ENCODE results near the gene CAVIN3.

CAVIN3 gene

DNA sequence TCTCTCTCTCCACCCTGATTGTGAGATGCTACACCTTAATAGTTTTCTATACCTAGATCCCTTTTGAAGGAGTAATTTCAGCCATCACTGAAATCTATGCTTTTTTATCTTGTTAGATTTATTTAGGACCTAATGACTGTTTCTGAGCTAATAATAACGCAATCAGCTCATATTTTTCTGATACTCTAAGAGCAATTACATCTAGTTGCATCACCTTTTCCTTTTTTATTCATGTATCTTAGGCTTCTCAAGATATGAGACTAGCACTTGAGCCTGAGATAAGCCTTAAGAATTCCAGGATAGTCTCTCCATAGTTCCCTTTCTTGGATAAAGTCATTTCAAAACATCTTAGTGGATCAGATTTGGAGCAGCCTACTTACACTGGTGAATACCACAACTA lies 25.1 kb upstream of the CAVIN3 start:
- no peak for TF ChIP-seq GATA3 (IDR thresholded peaks at IDR 0.05; ENCODE audit: low read depth, low read length)
- TF ChIP-seq GATA2 (IDR thresholded peaks at IDR 0.05; ENCODE audit: low read depth, low read length), result no peak

DNA sequence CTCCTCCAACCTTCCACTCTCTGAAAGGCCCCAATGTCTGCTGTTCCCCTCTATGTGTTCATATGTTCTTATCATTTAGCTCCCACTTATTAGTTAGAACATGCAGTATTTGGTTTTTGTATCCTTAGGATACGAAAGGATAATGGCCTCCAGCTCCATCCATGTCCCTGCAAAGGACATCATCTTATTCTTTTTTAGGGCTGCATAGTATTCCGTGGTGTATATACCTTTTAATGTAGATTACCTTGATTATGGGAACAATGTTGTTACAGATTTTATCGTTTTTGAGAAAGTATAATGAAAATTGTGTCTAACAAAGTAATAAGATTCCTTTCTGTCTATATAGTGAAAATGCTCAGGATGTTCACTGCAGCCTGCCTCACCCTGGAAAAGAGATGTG lies 16.0 kb upstream of the CAVIN3 start:
- TF ChIP-seq GATA3 (IDR thresholded peaks at IDR 0.05; ENCODE audit: low read depth, low read length), result no peak
- TF ChIP-seq GATA2 (IDR thresholded peaks at IDR 0.05; ENCODE audit: low read depth, low read length), result no peak

DNA sequence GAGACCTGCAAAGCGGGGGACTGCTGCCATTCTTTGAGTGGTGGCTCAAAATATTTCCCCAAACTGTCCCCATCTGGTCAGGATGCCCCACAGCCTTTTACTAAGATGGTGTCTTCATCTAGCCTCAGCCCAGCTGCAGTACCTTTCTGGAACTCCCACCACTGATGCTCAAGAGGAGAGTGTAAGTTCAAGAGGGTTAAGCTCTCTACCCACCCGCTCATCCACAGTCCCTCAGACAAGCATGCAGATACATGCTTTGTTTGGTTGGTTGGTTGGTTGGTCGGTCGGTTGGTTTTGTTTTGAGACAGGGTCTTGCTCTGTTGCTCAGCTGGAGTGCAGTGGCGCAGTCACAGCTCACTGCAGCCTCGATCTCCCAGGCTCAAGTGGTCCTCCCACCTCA lies 14.5 kb upstream of the CAVIN3 start:
- TF ChIP-seq GATA2 (IDR thresholded peaks at IDR 0.05; ENCODE audit: low read depth, low read length), result no peak
- no peak for TF ChIP-seq GATA3 (IDR thresholded peaks at IDR 0.05; ENCODE audit: low read depth, low read length)

DNA sequence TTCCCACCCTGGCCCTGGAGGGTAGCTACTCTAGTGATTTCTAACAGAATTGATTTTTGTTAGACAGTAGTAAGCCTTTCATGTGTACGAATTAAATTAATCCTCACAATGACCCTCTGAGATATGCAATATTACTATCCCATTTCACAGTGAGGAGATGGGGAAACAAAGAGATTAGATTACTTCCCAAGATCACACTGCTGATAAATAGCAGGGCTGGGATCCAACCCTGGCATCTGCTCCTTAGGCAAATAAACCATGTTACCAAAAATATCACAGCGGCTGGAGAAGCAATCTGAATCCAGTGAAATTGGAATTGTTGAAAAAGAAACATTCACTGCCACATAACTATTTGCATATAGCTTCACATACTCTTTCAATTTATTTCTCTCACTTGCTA lies 12.8 kb upstream of the CAVIN3 start:
- peak; percentile 47; the same call in 1 of the 2 replicates for TF ChIP-seq GATA3 (IDR thresholded peaks at IDR 0.05; ENCODE audit: low read depth, low read length)
- peak; percentile 80 for TF ChIP-seq GATA2 (IDR thresholded peaks at IDR 0.05; ENCODE audit: low read depth, low read length)

DNA sequence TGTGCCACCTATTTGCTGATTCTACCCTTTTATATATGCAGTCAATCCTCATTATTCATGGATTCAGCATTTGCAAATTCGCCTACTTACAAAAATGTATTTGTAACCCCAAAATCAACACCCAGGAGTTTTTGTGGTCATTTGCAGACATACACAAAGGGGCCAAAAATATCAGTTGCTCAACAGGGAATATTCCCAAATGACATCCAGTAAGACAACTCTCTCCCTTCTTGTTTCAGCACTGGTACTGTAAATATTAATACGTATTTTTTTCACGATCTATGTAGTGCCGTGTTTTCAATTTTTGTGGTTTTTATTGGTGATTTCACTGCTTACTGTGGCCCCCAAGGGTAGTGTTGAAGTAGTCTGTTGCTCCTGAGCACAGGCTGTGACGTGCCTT lies 11.8 kb upstream of the CAVIN3 start:
- TF ChIP-seq GATA3 (IDR thresholded peaks at IDR 0.05; ENCODE audit: low read depth, low read length) (no peak), GATA2 (IDR thresholded peaks at IDR 0.05; ENCODE audit: low read depth, low read length) (no peak)

DNA sequence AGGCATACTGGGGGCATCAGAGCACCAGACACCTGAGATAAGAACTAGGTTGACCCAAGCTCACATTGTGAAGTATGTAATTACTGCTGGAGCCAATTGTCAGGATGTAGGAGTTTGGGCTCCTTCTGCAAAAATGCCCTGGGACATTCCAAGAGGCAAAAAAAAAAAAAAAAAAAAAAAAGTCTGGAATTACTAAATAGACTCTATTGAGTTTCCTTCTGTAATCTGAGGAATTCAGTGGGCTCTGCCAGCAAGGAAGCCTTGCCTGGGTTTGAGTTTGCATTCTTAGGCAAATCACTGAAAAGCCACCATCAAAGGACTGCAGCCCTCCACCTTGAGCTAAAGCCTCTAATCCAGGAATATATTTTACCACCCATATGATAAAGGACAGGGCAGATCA lies 8.0 kb upstream of the CAVIN3 start:
- TF ChIP-seq GATA3 (IDR thresholded peaks at IDR 0.05; ENCODE audit: low read depth, low read length), result no peak
- no peak for TF ChIP-seq GATA2 (IDR thresholded peaks at IDR 0.05; ENCODE audit: low read depth, low read length)

DNA sequence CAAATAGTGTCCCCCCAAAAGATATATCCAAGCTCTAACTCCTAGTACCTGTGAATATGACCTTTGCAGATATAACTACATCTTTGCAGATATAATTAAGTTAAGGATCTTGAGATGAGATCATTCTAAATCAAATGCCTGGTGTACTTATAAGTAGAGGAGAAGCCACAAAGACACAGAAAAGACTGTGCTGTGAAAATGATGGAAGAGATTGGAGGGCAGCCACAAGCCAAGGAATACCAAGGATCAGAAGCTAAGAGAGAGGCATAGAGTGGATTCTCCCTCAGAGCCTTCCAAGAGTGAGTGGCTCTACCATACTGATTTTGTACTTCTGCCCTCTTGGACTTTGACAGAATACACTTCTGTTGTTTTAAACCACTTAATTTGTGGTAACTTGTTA lies 7.5 kb upstream of the CAVIN3 start:
- no peak for TF ChIP-seq GATA3 (IDR thresholded peaks at IDR 0.05; ENCODE audit: low read depth, low read length)
- no peak for TF ChIP-seq GATA2 (IDR thresholded peaks at IDR 0.05; ENCODE audit: low read depth, low read length)

DNA sequence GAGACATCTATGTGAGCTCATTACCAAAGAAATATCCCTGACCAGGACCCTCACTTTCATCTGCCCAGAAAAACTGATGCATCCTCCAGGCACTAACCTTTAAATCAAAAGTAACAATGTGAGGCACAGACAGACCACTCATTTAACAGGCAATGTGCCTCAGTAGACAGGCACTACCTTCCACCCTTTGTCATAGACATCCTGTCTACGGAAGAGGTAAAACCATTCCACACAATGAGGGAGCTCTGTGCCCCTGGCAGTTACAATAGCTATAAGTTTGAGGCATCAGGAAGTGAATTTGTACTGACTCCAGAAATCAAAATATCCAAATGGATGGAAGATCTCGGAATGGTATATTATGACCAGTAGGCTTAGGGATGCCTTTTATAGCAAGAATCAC lies 6.7 kb upstream of the CAVIN3 start:
- TF ChIP-seq GATA2 (IDR thresholded peaks at IDR 0.05; ENCODE audit: low read depth, low read length) (no peak), GATA3 (IDR thresholded peaks at IDR 0.05; ENCODE audit: low read depth, low read length) (no peak)

DNA sequence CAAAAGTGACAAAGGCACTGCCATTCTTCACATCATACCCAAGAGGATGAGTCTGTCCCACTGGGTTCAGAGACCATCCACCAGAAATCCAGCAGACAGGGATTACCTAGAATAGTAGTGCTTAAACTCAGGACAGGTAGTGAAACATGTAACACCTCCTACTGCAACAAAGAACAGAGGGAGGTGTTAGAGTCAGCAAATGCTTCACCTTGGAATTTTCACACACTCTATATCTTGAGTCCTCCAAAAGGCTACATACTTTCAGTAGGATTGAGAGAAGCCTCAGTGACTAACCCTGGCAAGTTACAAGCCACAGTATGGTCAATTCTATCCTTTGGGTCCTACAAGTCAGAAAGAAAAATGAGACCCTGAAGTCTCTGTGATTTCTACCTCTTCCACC lies 6.0 kb upstream of the CAVIN3 start:
- TF ChIP-seq GATA2 (IDR thresholded peaks at IDR 0.05; ENCODE audit: low read depth, low read length) (no peak), GATA3 (IDR thresholded peaks at IDR 0.05; ENCODE audit: low read depth, low read length) (no peak)

DNA sequence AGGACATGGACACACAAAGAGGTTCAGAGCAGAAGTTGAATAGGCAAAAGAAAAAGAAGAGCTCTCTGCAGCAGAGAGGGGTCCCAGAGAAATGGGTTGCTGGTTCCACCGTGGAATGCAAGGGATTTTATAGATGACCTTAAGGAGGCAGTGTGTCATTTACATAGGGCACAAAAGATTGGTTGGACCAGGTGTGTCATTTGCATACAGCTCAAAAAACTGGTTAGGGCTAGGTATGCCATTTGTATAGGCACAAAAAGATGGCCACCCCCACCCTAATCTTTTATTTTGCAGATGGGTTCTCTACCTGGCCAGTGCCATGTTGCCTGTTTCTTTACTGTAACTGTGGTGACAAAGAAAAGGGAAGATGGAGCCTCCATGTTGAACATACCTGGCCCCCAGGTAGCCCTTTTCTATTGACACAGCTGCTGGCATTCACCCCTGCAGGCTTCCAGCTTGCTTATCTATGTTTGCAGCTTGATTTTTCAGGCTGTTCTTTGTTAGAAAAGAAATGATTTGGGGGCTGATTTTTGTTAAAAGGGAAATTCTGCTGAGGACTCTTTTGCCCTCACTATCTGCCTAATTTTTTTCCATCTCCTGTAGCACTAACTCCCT lies 3.1 kb upstream of the CAVIN3 start:
- TF ChIP-seq GATA2 (IDR thresholded peaks at IDR 0.05; ENCODE audit: low read depth, low read length), result no peak

DNA sequence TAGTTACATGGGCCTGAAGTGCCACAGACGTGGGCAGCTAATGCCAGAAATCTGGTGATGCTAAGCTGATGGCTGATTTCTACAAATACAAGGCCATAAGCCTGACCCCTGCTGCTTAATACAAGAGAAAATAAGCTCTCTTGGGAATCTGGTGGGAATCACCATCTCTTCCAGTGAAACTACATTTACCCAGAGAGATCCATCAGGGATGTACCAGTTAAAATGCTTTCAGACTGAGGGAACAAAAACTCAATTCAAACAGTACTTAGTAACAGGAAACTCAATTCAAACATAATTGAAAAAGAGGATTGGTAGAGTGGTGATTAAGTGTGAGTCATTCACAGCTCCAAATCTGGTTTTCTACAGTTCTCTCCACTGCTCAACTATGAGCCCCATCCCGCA lies 1.7 kb upstream of the CAVIN3 start:
- TF ChIP-seq GATA3 (IDR thresholded peaks at IDR 0.05; ENCODE audit: low read depth, low read length) (no peak), GATA2 (IDR thresholded peaks at IDR 0.05; ENCODE audit: low read depth, low read length) (no peak)

DNA sequence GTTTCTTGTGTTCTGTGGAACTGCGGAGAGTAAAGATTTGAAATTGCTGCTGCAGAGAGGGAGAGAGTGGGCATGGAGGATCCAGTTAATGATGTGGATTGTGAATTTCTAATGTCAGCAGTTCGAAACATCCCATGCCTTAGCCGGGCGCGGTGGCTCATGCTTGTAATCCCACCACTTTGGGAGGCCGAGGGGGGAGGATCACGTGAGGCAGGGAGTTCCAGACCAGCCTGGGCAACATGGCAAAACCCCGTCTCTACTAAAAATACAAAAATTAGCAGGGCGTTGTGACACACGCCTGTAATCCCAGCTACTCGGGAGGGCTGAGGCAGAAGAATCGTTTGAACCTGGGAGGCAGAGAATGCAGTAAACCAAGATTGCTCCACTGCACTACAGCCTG lies 1.1 kb upstream of the CAVIN3 start:
- TF ChIP-seq GATA3 (IDR thresholded peaks at IDR 0.05; ENCODE audit: low read depth, low read length) (no peak), GATA2 (IDR thresholded peaks at IDR 0.05; ENCODE audit: low read depth, low read length) (no peak)

DNA sequence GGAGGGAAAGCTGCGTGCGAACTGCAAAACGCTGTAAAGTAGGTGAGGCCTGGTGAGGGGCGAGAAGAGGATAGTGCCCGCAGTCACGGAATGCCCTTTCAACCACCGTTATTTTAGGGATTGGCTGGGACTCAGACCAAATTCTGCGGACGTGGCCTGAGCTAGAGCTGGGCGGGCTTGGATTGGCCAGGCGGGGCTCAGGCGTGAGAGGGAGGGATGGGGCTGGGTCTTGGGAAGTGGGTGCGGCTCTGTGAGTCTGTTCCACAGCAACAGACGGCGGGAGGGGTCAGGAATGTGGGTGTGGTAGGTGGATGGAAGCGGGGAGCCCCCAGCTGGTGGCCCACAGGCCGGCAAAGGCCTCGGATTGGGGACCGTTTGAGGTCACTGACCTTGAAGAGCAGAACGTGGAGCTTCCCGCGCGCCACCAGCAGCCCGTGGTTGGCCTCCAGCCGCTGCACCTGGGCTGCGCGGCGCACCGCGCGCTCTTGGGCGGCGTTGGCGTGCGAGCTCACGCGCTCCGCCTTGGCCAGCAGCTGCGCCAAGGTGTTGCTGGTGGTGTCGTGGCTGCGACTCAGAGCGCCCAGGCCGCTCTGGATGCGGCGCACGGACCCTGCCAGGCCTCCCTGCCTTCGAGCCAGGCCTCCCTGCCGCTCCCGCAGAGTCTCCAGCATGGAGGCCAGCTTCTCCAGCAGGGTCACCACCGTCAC lies 444 bp downstream of the CAVIN3 start:
- no peak for TF ChIP-seq GATA3 (IDR thresholded peaks at IDR 0.05; ENCODE audit: low read depth, low read length)

DNA sequence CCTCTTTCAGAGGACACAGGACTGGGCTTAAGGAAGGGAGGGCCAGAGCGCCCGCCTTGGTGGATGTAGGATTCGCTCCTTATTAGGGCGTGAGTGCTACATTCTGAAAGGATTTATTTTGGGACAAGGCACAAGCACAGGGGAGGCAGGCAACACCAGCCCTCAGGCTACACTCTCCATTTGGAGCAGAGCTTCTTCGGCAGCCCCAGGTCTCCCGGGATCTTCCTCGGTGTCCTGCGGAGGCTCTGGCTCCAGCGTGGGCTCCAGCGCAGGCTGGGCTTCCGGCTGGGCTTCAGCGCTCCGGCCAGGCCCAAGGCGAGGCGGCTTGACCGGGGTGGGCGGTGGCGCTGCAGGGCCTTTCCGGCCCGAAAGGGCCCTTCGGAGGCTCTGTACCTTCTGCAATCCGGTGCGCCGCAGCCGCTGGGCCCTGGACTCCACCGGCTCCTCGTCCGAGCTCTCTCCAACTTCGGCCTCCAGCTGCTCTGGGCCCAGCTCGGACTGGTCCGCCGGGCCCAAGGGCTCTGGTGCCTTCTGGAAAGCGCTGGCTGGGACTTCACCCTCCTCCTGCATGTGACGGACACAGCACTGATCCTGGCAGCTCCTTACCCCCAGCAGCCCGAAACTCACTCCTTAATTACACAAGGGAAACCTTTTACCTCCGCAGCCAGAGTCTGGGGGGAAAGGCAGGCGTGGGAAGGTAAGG lies 1.1 kb downstream of the CAVIN3 start:
- TF ChIP-seq GATA2 (IDR thresholded peaks at IDR 0.05; ENCODE audit: low read depth, low read length) (no peak), GATA3 (IDR thresholded peaks at IDR 0.05; ENCODE audit: low read depth, low read length) (no peak)

DNA sequence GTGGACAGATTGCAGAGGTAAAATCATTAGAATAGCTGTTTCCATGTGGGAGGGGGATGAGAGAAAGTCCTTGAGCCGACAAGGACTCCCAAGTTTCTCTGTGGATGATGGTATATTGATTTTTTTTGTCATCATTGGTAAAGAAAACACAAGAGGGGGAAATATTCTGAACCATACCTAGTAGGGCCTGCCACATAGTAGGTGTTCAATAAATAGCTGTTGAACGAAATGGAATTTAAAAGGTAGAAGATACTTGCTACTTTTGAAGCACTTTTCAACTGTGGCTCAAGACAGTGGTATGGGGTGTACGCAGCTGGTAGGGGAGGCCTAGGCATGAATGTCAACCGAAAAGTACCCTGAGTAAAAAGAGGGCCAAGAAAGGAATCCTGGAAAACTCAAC lies 2.1 kb downstream of the CAVIN3 start:
- TF ChIP-seq GATA2 (IDR thresholded peaks at IDR 0.05; ENCODE audit: low read depth, low read length), result no peak
- no peak for TF ChIP-seq GATA3 (IDR thresholded peaks at IDR 0.05; ENCODE audit: low read depth, low read length)
